GM13977 (cell line): ENCODE data around the gene HNF1B.

Experiments used
- DNase-seq: peaks from one replicate; pipeline ENCODE4 v3.0.0; 2012; ENCODE audit warnings: low spot score
- CTCF ChIP-seq: IDR thresholded peaks from 2 replicates; pipeline ENCODE4 v1.5.1; 2012; ENCODE audit warnings: mild to moderate bottlenecking, control low read depth; ENCODE audit not compliant: insufficient read depth; ENCODE audit errors: extremely low read depth, missing control alignments
- in situ Hi-C: fragments of 300-500 bp; cut with MboI; formaldehyde crosslinking; loops from one replicate; pipeline ENCODE4 v1.12.0; 2022; ENCODE audit warnings: low sequenced_read_pairs, low pct_unique_long_range_greater_than_20kb, mixed read lengths, inconsistent platforms; ENCODE audit not compliant: unreplicated experiment

Gene HNF1B

GRCh38 chr17:37698132-37698910 is 46.5 kb downstream of the HNF1B start:
- no peak for TF ChIP-seq CTCF
- no peak for DNase-seq
- in situ Hi-C loops, result no loop called here

GRCh38 chr17:37697381-37697780 is 47.5 kb downstream of the HNF1B start:
- in situ Hi-C loops, result no loop called here

GRCh38 chr17:37696366-37696765 is 48.5 kb downstream of the HNF1B start:
- DNase-seq, result no peak
- in situ Hi-C loops, result no loop called here
- no peak for TF ChIP-seq CTCF

More at GRCh38 chr17:37697381-37697780, 47.5 kb downstream of the HNF1B start:
- no peak for DNase-seq
- TF ChIP-seq CTCF, result no peak

GRCh38 chr17:37695726-37696125 is 49.1 kb downstream of the HNF1B start:
- TF ChIP-seq CTCF, result no peak
- DNase-seq, result no peak
- in situ Hi-C loops, result no loop called here

GRCh38 chr17:37694734-37695133 is 50.1 kb downstream of the HNF1B start:
- DNase-seq, result no peak
- in situ Hi-C loops, result no loop called here
- TF ChIP-seq CTCF, result no peak

- in situ Hi-C loops, result no loop called here
- no peak for TF ChIP-seq CTCF
- DNase-seq, result no peak
These were observed 51.5 kb downstream of the HNF1B start for GRCh38 chr17:37693328-37693727.
